ENCODE data around the gene INAVA.
"Not testable (repeated sequence)": the region's sequence is repeated elsewhere in the genome, so short reads cannot be mapped to it uniquely, and the experiment has no call there.

Gene INAVA

GRCh38 chr1:200899954-200900867, 5.5 kb downstream of the INAVA start:
- DNase-seq = no peak

- no peak for DNase-seq
These were observed 6.2 kb downstream of the INAVA start for GRCh38 chr1:200900877-200901276.

- DNase-seq = no peak
These were observed 6.7 kb downstream of the INAVA start for GRCh38 chr1:200901350-200901749.

- DNase-seq = no peak
These were observed 7.2 kb downstream of the INAVA start for GRCh38 chr1:200901796-200902444.

GRCh38 chr1:200903793-200904192, 9.1 kb downstream of the INAVA start:
- DNase-seq = no peak

- no peak for DNase-seq
These were observed 10.1 kb downstream of the INAVA start for GRCh38 chr1:200904772-200905171.

- DNase-seq = no peak
These were observed 10.8 kb downstream of the INAVA start for GRCh38 chr1:200905411-200906052.

- DNase-seq = no peak
These were observed 11.8 kb downstream of the INAVA start for GRCh38 chr1:200906491-200906890.

GRCh38 chr1:200907611-200908097, 13.0 kb downstream of the INAVA start:
- DNase-seq = no peak

GRCh38 chr1:200908191-200908868, 13.6 kb downstream of the INAVA start:
- DNase-seq = no peak

- no peak for DNase-seq
These were observed 14.4 kb downstream of the INAVA start for GRCh38 chr1:200909071-200909470.

- no peak for DNase-seq
These were observed 15.1 kb downstream of the INAVA start for GRCh38 chr1:200909757-200910239.

GRCh38 chr1:200911361-200911760, 16.7 kb downstream of the INAVA start:
- DNase-seq = no peak

- not testable (repeated sequence) for DNase-seq
These were observed 17.2 kb downstream of the INAVA start for GRCh38 chr1:200911936-200912335.

- DNase-seq = no peak
These were observed 18.2 kb downstream of the INAVA start for GRCh38 chr1:200912737-200913407.

- DNase-seq = no peak
These were observed 21.5 kb downstream of the INAVA start for GRCh38 chr1:200916152-200916551.

GRCh38 chr1:200916681-200917080, 22.0 kb downstream of the INAVA start:
- DNase-seq = no peak

- peak; percentile 66 for DNase-seq
These were observed 22.7 kb downstream of the INAVA start for GRCh38 chr1:200917291-200917817.

GRCh38 chr1:200918006-200918405, 23.3 kb downstream of the INAVA start:
- DNase-seq = no peak

- no peak for DNase-seq
These were observed 24.7 kb downstream of the INAVA start for GRCh38 chr1:200919386-200919785.

- no peak for DNase-seq
These were observed 26.9 kb downstream of the INAVA start for GRCh38 chr1:200921571-200922110.

GRCh38 chr1:200922406-200922805, 27.7 kb downstream of the INAVA start:
- DNase-seq = no peak

All from NCI-H524 treated with DMSO at 0.1 percent for 48 hours (cell line).